ENCODE data around the gene PHF21A.
A peak's percentile ranks its signal among the peaks of the same experiment; 100 is the strongest.
"Not testable (repeated sequence)": the region's sequence is repeated elsewhere in the genome, so short reads cannot be mapped to it uniquely, and the experiment has no call there.

PHF21A gene

GRCh38 chr11:46026606-46027293, 94.5 kb downstream of the PHF21A start:
- no peak for DNase-seq

GRCh38 chr11:46020084-46020599, 101.1 kb downstream of the PHF21A start:
- DNase-seq: peak; percentile 56

- no peak for DNase-seq
Measured at GRCh38 chr11:46018651-46019050, 102.6 kb downstream of the PHF21A start.

GRCh38 chr11:46017341-46017740, 103.9 kb downstream of the PHF21A start:
- DNase-seq: no peak

GRCh38 chr11:46015941-46016340, 105.3 kb downstream of the PHF21A start:
- no peak for DNase-seq

GRCh38 chr11:46014168-46014567, 107.1 kb downstream of the PHF21A start:
- DNase-seq: not testable (repeated sequence)

- peak; percentile 38 for DNase-seq
Measured at GRCh38 chr11:46012185-46012584, 109.1 kb downstream of the PHF21A start.

GRCh38 chr11:46010100-46010499, 111.2 kb downstream of the PHF21A start:
- DNase-seq: no peak

GRCh38 chr11:46009647-46010046, 111.6 kb downstream of the PHF21A start:
- DNase-seq: no peak

- DNase-seq: peak; percentile 88
Measured at GRCh38 chr11:46006418-46007070, 114.7 kb downstream of the PHF21A start.

- DNase-seq: no peak
Measured at GRCh38 chr11:46003572-46003971, 117.7 kb downstream of the PHF21A start.

GRCh38 chr11:46002189-46002588, 119.1 kb downstream of the PHF21A start:
- no peak for DNase-seq

- DNase-seq: no peak
Measured at GRCh38 chr11:46001448-46001914, 119.8 kb downstream of the PHF21A start.

- no peak for DNase-seq
Measured at GRCh38 chr11:45997599-45997998, 123.7 kb downstream of the PHF21A start.

GRCh38 chr11:45995342-45995734, 125.9 kb downstream of the PHF21A start:
- DNase-seq: no peak

GRCh38 chr11:45994371-45995341, 126.6 kb downstream of the PHF21A start:
- DNase-seq: peak; percentile 61

GRCh38 chr11:45993531-45994001, 127.7 kb downstream of the PHF21A start:
- DNase-seq: no peak

GRCh38 chr11:45988921-45989320, 132.3 kb downstream of the PHF21A start:
- no peak for DNase-seq

- no peak for DNase-seq
Measured at GRCh38 chr11:45985212-45985611, 136.0 kb downstream of the PHF21A start.

- DNase-seq: peak; percentile 79
Measured at GRCh38 chr11:45984192-45984591, 137.1 kb downstream of the PHF21A start.

- no peak for DNase-seq
Measured at GRCh38 chr11:45983471-45983845, 137.8 kb downstream of the PHF21A start.

GRCh38 chr11:45982656-45983470, 138.4 kb downstream of the PHF21A start:
- DNase-seq: peak; percentile 64
